BJ (cell line): ENCODE measurements around the gene TNS1. TPM values are rescaled to one million over a fixed set of nuclear protein-coding genes. Genes with fewer than 3 reads are reported as not detected.

ENCODE experiments used
- CTCF ChIA-PET: fragments of 350-600 bp; formaldehyde crosslinking; extraction: SDS; loops from one replicate; lab custom pipeline; 2021; ENCODE audit warnings: antibody characterized with exemption, inconsistent platforms; lab: Yijun Ruan, JAX
- POLR2A ChIA-PET: fragments of 300-600 bp; sonication (Branson Sonifier 250); formaldehyde crosslinking; extraction: SDS; loops from one replicate; lab custom pipeline; 2021; ENCODE audit warnings: antibody characterized with exemption; lab: Charles Lee
- DNase-seq: peaks from one replicate; pipeline ENCODE4 v3.0.0-alpha.2; 2011; ENCODE audit warnings: low read depth
- H3K27me3 ChIP-seq: 2 replicates; pipeline ENCODE4 v1.6.0; 2011; ENCODE audit warnings: low read length; ENCODE audit not compliant: control insufficient read depth, insufficient read depth
- H3K36me3 ChIP-seq: 2 replicates; pipeline ENCODE4 v1.5.1; 2011; ENCODE audit warnings: low read length; ENCODE audit not compliant: control insufficient read depth, insufficient read depth
- H3K4me3 ChIP-seq: 2 replicates; pipeline ENCODE4 v1.5.1; 2011; ENCODE audit warnings: low read depth, mild to moderate bottlenecking, control low read depth, low read length
- CTCF ChIP-seq: IDR thresholded peaks from 2 replicates; pipeline ENCODE4 v1.5.1; 2011; ENCODE audit warnings: low read depth, mild to moderate bottlenecking, control low read depth, inconsistent platforms, low read length, moderate library complexity; ENCODE audit not compliant: insufficient read depth
- polyA plus RNA-seq: library from polyadenylated mRNA; depleted of rRNA; stranded (reverse); fragments of >200 nt; gene quantifications from 2 replicates; pipeline ENCODE4 v1.2.3, GENCODE V29; 2011

TNS1 gene
- polyA plus RNA-seq, 1 experiment, result 35.6 TPM

- H3K4me3 ChIP-seq, result no peak overlapping the region
- no peak for DNase-seq
- POLR2A ChIA-PET, result no interaction called here
- CTCF ChIA-PET, result interaction anchor here (0.5 to 1.6 kb wide), 5 partner anchors 36 to 1833 kb away, joined by 3 to 4 read pairs (median 4); no protein-coding TSS in a partner anchor
- peaks cover 10% of the 10 kb centered on the region for H3K36me3 ChIP-seq
- TF ChIP-seq CTCF, result no peak
- no peaks in the 10 kb centered on the region for H3K27me3 ChIP-seq
Observed at GRCh38 chr2:217951521-217952247, 51.1 kb downstream of the TNS1 start.

DNA sequence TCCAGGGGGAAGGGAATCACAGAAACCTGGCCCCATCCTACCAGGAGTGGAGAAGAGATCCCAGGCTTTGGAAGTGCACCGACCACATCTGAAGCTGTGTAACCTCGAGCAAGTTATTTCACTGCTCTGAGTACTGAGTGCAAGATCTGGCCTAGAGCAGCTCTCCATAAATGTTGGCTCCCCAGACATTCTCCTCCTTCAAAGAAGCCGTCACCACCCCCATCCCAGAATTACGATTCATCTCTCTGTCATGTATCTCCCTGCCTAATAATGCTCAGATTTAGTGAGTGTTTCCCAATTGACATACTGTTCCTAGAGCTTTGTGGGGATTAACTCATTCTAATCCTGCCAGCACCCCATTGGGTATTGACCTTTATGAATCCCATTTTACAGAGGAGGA, 51.7 kb downstream of the TNS1 start:
- POLR2A ChIA-PET, result interaction anchor here (0.6 kb wide), 1 partner anchor 10 kb away, joined by 3 read pairs; no protein-coding TSS in a partner anchor
- H3K27me3 ChIP-seq, result no peaks in the 10 kb centered on the region
- H3K36me3 ChIP-seq, result peaks cover 10% of the 10 kb centered on the region
- TF ChIP-seq CTCF, result no peak
- no peak for DNase-seq
- H3K4me3 ChIP-seq, result no peak overlapping the region
- CTCF ChIA-PET, result interaction anchor here (0.5 to 1.6 kb wide), 5 partner anchors 9 to 1832 kb away, joined by 3 to 4 read pairs (median 4); no protein-coding TSS in a partner anchor

GRCh38 chr2:217950401-217950871, 52.4 kb downstream of the TNS1 start:
- ChIA-PET CTCF (interaction anchor here (1.3 to 1.6 kb wide), 4 partner anchors 9 to 51 kb away, joined by 4 to 7 read pairs (median 4); no protein-coding TSS in a partner anchor), POLR2A (interaction anchor here (0.6 kb wide), 1 partner anchor 10 kb away, joined by 3 read pairs; no protein-coding TSS in a partner anchor)
- no peak for TF ChIP-seq CTCF
- Histone ChIP-seq H3K36me3 (peaks cover 10% of the 10 kb centered on the region), H3K27me3 (no peaks in the 10 kb centered on the region), H3K4me3 (no peak overlapping the region)
- DNase-seq, result no peak

DNA sequence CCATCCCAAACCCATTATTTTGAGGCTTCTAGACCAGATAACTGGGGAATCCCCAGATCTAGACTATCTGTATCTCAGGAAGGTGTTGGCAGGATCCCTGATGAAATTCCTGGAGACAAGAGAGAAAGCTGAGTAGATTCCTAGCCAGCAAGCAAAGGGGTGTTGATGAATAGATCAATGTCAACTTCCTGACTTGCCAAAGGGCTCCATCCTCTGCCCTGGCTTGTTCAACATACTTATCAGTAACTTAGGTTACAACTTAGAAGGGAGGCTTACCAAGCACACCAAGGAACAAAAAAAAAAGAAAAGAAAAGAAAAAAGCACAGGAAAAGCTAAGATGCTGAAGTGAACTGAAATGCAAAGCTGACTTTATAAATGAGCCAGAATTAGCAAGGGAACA, 53.3 kb downstream of the TNS1 start:
- ChIA-PET CTCF (interaction anchor here (1.2 to 1.9 kb wide), 3 partner anchors 16 to 50 kb away, joined by 3 to 7 read pairs (median 6); no protein-coding TSS in a partner anchor), POLR2A (no interaction called here)
- H3K36me3 ChIP-seq, result peaks cover 9% of the 10 kb centered on the region
- H3K27me3 ChIP-seq, result no peaks in the 10 kb centered on the region
- no peak overlapping the region for H3K4me3 ChIP-seq
- no peak for DNase-seq
- no peak for TF ChIP-seq CTCF

DNA sequence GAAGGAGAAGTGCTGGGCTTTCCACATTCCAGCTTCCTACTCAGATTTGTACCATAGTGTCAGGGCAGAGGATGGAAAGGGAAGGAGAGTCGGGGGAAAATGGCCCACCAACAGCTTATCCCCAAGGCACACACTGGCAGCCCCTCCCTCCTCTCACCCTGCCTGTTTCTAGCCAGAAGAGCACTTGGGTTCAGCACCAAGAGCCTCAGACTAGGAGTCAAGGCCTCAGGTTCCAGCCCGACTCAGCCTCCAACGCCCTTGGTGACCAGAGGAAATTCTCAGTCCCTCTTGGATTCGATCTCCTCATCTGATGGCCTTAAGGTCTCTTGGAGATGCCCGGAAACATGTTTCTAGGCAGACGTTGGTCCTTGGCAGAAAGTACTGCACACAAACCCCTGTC, 53.9 kb downstream of the TNS1 start:
- no peak for TF ChIP-seq CTCF
- Histone ChIP-seq H3K27me3 (no peaks in the 10 kb centered on the region), H3K4me3 (no peak overlapping the region), H3K36me3 (peaks cover 9% of the 10 kb centered on the region)
- no peak for DNase-seq
- POLR2A ChIA-PET, result interaction anchor here (0.7 kb wide), 1 partner anchor 68 kb away, joined by 3 read pairs; no protein-coding TSS in a partner anchor
- CTCF ChIA-PET, result interaction anchor here (1.2 to 1.9 kb wide), 4 partner anchors 15 to 49 kb away, joined by 3 to 7 read pairs (median 4); no protein-coding TSS in a partner anchor
